ENCODE data around the gene SEMA3G.
A peak's percentile ranks its signal among the peaks of the same experiment; 100 is the strongest.

SEMA3G gene

GRCh38 chr3:52453496-52454249, 8.8 kb upstream of the SEMA3G start, which contains the start of gene TNNC1:
Gene TNNC1, minus strand, starts transcription at chr3:52454041. Its CDS starts 26 bp downstream, at chr3:52454015.
- DNase-seq, result no peak

DNA sequence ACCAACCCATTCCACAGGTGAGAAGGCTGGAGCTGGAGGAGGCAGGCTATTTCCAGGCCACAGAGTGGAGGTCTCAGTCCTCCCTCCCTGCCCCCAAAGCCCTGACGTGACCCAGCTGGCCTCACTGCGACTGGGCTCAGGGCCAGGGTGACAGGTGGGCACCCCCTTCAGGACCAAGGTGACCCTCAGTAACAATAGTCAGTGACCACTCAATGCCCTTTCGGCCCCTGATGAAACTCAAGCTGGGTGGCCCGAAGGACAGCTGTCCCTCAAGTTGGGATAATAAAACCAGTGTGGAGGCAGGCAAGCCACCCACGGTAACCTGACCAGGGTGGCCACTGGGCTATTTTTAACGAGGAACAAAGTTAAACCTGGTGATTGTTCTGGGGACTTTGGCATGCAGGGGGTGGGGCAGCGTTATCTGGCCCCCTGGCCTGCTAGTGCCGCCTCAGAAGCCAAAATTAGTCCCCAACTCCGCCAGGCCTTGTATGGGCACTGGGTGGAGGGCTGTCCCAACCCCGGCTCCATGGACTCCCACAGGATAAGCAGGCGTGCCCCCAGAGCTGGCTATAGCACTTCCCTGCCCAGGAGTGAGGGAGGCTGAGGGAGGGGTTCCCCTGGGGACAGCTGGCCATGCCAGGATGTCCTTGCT, 7.8 kb upstream of the SEMA3G start:
- no peak for DNase-seq

DNA sequence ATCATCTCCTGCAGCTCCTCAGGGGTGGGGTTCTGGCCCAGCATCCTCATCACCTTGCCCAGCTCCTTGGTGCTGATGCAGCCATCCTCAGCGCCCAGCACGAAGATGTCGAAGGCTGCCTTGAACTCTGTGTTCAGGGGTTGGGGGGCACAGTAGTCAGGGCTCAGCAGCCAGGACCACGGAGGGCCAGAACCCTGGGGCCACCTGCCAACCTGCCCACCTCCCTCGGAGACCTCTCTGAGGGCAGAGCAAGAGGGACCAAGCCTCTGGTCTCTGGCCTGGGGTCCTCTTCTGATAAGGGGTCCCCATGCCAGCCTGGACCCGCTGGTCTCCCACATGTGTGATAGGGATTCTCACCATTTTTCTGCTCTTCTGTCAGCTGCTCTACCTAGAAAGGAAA, 7.2 kb upstream of the SEMA3G start:
- no peak for DNase-seq

GRCh38 chr3:52451237-52452083, 6.6 kb upstream of the SEMA3G start:
- no peak for DNase-seq

DNA sequence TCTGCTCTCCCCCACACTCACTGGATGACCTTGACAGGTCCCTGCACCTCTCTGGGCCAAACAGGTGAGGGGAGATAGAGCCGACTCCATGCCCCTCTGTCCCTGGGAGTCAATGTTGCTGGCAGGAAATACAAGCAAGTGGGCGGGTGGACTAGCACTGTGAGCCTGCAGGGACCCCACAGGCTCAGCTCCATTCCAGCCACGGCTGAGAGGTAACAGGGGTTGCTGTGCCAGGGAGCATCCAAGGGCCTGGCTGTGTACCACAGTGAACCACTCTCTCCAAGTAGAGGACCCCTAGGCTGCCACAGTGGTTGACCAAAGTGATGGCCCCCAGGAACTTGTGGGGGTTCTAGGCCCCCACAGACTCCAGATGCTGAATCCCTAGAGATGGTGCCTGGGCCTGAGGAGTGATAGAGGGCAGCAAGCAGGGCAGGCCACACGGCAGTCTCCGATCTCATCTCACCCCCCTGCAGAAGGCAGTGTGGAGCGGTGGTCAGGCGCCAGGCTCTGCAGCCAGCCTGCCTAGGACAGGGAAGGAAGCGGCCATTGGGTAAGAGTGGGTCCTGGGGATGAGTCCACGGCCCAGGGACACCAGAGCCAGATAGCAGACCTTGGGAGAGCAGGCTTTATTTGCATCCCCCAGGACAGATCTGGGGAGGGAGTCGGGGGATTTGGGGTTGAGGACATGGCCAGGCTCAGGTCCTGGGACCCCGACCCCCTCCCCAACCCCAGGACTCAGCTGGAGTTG, 5.8 kb upstream of the SEMA3G start:
- DNase-seq, result no peak

- DNase-seq, result no peak
Measured at GRCh38 chr3:52447512-52448355, 2.8 kb upstream of the SEMA3G start.

- DNase-seq, result peak; percentile 33 to 70 (median 51)
Measured at GRCh38 chr3:52446631-52447511, 2.0 kb upstream of the SEMA3G start.

GRCh38 chr3:52446042-52446441, 1.1 kb upstream of the SEMA3G start:
- no peak for DNase-seq

GRCh38 chr3:52443791-52444687, 864 bp downstream of the SEMA3G start:
- DNase-seq, result no peak

DNA sequence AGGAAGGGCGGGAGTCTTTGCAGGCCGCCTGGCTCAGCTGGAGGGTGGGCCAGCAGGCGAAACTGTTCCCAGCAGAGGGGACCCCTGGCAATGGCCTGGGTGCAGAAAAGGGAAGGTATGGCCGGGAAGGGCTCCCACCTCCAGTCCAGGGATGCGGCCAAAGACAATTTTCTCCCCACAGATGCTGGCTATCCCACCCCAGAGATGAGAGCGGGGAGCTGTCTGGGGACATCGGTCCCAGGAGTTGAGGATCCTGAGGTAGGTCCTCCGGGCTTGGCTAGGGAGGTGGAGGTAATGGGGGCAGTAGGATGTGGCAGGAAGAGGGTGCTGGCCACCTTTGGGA, 1.7 kb downstream of the SEMA3G start:
- DNase-seq, result no peak

DNA sequence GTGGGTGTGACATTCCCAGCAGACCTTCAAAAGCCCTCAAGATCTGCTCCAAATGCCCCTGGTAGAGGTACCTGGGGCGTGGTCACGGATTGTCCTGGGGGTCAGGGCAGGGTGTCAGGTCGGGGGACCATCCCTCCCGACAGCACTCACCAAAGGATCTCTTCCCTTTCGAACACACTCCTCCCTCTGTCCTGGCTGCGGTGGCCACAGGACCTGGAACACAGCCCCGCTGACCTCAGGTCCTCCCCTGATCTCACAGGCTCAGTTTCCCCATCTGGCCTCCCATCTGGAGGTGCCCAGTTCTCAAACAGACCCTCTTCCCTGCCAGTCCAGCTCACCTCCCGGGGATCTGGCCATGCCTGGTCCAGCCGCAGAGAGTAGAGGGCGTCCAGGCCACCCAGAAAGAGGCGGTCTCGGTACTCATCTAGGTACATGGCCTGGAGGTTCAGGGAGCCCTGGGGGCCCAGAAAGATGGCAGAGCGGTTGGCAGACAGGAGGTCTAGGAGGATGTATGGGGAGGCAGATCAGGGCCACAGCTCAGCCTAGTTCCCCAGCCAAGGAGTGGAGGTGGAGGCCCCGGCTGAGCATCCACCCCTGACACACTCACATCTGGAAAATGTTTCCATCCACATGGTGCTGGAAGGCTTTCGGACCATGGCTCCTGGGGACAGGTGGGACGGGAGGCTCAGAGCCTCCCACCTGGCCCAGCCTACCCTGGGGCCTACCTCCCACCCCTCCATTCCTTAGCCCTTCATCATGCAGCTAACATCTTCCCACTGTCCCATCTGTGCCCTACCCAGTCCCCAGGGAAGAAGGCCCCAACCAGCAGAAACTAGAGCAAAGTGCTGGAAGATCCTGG, 2.3 kb downstream of the SEMA3G start:
- DNase-seq, result no peak

DNA sequence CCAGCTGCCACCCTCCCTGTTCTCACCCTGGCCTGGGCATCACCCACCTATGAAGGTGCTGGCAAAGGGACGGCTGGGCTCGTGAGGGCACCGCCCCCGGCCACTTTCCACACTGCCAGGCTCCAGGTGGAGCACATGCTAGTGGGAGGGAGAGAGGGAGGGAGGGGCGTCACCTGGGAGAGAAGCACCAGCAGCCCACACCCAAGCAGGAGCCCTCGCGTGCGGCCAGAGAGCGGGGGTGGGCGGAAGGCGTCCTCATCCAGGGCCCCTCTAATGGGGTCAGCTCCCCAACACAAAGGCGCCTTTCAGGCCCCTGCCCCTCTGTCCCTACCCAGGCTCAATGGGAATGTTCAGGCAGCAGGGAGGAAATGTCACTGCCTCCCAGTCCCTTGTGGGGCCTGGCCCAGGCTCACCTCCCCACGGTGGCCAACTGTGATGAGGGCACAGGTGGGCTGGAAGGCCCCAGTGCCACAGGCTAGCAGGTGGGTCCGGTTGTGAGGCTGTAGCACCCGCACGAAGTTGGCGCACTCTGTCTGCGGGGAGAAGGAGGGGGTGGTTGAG, 3.1 kb downstream of the SEMA3G start:
- no peak for DNase-seq

DNA sequence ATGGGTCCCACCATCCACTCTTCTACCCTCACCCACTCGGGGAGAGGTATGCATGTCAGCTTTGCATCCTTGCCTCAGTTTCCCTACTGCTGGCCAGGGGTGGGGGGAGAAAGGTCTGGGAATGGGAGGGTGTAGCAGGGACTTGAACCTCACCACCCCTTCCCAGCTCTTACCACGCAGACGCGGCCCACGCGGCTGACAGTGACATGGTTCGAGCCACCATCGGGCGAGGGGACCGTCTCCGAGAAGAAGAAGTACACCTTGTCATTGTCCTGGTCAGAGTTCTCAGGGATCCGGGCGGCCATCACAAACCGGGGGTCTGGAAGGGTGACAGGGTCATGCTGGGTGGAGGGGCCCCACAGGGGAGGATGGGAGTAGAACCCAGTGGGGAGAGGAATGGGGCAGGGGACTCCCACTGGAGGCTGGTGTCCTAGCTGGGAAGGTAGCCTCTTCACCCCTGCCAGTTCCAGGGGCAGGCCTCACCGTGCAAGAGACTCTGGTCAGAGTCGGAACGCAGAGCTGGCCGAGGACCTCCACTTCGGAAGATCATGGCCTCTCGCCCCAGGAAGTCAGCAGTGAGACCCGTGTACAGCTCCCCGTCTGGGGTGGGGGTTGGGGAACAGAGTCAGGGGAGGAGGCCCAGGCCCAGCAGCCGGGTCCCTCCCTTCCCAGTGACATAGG, 3.7 kb downstream of the SEMA3G start:
- no peak for DNase-seq

- no peak for DNase-seq
Measured at GRCh38 chr3:52440671-52441070, 4.2 kb downstream of the SEMA3G start.

DNA sequence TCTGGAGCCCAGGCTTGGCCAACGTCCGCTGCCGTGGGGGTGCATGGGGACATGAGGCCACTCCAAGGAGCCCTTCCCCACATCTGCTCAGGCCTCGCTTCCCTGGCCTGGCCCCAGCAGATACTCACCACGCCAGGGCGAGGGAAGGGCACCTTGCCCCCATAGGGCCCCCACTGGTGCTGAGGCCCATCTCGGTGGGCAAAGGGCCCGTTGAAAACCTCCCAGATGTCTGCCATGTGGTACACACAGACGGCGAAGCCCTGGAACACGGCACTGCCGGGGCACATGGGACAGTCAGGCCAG, 4.7 kb downstream of the SEMA3G start:
- DNase-seq, result no peak

DNA sequence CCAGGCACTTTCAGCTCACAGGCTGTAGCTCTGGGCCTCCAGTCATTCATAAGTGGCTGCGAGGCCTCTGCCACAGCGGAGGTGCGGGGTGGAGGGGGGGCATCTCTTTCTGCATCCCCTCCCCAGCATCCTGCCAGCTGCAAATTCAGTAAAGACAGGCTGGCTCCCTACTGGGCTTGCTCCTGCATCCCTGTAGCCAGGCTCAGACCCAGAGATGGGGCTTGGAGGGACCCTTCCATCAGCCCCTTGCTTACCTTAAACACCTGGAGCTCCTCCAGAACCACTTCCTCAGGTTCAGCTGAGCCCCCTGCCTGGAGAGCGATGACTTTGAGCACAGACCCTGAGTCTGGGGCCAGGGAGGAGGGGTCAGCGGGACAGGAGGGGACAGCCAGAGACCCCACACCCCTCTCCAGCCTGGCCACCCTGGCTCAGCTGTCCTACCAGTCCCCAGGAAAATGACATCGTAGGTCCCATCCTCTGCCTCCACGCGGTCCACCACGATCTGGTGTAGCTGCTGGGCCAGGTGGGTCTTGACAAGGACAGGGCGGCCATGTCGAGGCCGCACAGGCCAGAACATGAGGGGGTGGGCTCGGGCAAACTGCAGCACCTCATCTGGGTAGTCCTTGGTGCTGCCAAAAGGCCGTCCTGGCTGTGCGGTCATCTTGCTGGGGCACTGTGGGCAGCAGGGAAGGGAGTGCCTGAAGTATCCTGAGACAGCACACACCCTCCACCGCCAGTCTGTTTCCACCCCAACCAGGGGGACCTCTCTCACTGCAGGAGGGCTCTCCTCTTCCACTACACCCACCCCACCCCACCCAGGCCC, 5.3 kb downstream of the SEMA3G start:
- no peak for DNase-seq
